PC-9 (cell line): ENCODE results near the gene DYNLT3. TPM values are rescaled to one million over a fixed set of nuclear protein-coding genes. Genes with fewer than 3 reads are reported as not detected.

Experiments
- BruUV-seq: library from RNA; stranded (reverse); fragments of 400-500 nt; replicated peaks from 2 replicates; lab custom pipeline; 2021; lab: Mats Ljungman, UMichigan
- CTCF ChIA-PET: fragments of 300-600 bp; sonication (Branson Sonifier 250); formaldehyde crosslinking; loops from one replicate; lab custom pipeline; 2022; ENCODE audit warnings: antibody characterized with exemption; lab: Charles Lee
- POLR2A ChIA-PET: fragments of 300-600 bp; sonication (Branson Sonifier 250); formaldehyde crosslinking; loops from one replicate; lab custom pipeline; 2022; ENCODE audit warnings: antibody characterized with exemption; ENCODE audit not compliant: unreplicated experiment; lab: Charles Lee
- DNase-seq, 2 experiments: peaks; one replicate each; pipeline versions ENCODE4 v3.0.0 to v3.0.0-alpha.2; 2015 to 2022; ENCODE audit warnings: mixed read lengths in 1 of 2
- H2AFZ ChIP-seq: fragments of 200-600 bp; sonication (generic); 2 replicates; pipeline ENCODE4 v1.8.1; 2017; ENCODE audit warnings: antibody characterized with exemption
- H3F3A ChIP-seq: fragments of 200-600 bp; sonication (generic); 2 replicates; pipeline ENCODE4 v1.8.1; 2017; ENCODE audit warnings: antibody characterized with exemption, mild to moderate bottlenecking, low read depth; ENCODE audit not compliant: insufficient read depth
- H3K27ac ChIP-seq: fragments of 200-600 bp; sonication (generic); 2 replicates; pipeline ENCODE4 v1.6.1; 2016; ENCODE audit warnings: mixed run types
- H3K27me3 ChIP-seq: fragments of 200-600 bp; sonication (generic); 2 replicates; pipeline ENCODE4 v1.6.1; 2016; ENCODE audit warnings: low read depth, mixed run types; ENCODE audit not compliant: insufficient read depth
- H3K36me3 ChIP-seq: fragments of 200-600 bp; sonication (generic); 2 replicates; pipeline ENCODE4 v1.6.1; 2016; ENCODE audit warnings: low read depth, mixed run types
- H3K4me1 ChIP-seq: fragments of 200-600 bp; sonication (generic); replicated peaks from 2 replicates; pipeline ENCODE4 v1.6.1; 2016; ENCODE audit warnings: mixed run types; ENCODE audit not compliant: insufficient read depth
- H3K4me2 ChIP-seq: fragments of 200-600 bp; sonication (generic); 2 replicates; pipeline ENCODE4 v1.6.1; 2017; ENCODE audit warnings: mixed run types
- H3K4me3 ChIP-seq: fragments of 200-600 bp; sonication (generic); 2 replicates; pipeline ENCODE4 v1.6.1; 2016; ENCODE audit warnings: mixed run types
- H3K79me2 ChIP-seq: fragments of 200-600 bp; sonication (generic); 2 replicates; pipeline ENCODE4 v1.6.1; 2017; ENCODE audit warnings: low read depth, mixed run types
- H3K9me2 ChIP-seq: fragments of 200-600 bp; sonication (generic); 2 replicates; pipeline ENCODE4 v1.8.1; 2017; ENCODE audit warnings: mild to moderate bottlenecking; ENCODE audit not compliant: insufficient read depth
- H3K9me3 ChIP-seq: fragments of 200-600 bp; sonication (generic); 2 replicates; pipeline ENCODE4 v1.8.1; 2016; ENCODE audit warnings: low read depth; ENCODE audit not compliant: insufficient read depth
- H4K20me1 ChIP-seq: fragments of 200-600 bp; sonication (generic); 2 replicates; pipeline ENCODE4 v1.8.1; 2017; ENCODE audit not compliant: insufficient read depth
- EZH2 ChIP-seq: fragments of 200-600 bp; sonication (generic); IDR thresholded peaks from 2 replicates; pipeline ENCODE4 v1.8.0; 2017; ENCODE audit warnings: antibody characterized with exemption, low read depth
- intact Hi-C: fragments of 100-400 bp; cut with micrococcal nuclease; formaldehyde crosslinking; loops from one replicate; pipeline ENCODE4 v1.10.0; 2022; ENCODE audit not compliant: unreplicated experiment
- total RNA-seq: library from RNA; stranded (reverse); gene quantifications from 2 replicates; pipeline ENCODE4 v1.2.3, GENCODE V29; 2021
- TF ChIP-seq, protein P1 (sequence below): fragments of 200-600 bp; sonication (generic); conservative IDR thresholded peaks from 2 replicates; pipeline ENCODE4 v1.6.1; 2017; ENCODE audit warnings: mixed run types, antibody characterized with exemption, mild to moderate bottlenecking, moderate library complexity

The DYNLT3 gene
- total RNA-seq, 1 experiment from 2014 or later = not detected

DNA sequence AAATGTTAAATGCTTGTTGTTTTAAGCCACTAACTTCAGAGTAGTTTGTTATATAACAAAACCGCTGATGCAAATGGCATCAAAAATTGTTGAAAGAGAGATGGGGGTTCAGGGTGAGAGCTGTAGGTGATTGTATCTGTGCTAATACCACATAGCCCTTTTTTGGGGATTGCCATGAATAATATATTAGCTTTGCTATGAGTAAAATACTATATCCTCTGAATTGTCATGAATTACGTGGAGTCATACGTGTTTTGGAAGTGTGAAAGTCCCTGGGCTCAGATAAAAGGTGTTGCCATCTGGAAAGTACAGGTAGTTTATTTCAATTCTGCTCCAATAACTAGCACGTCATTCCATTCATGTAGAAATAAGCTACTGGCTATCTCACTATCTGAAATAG, 30.6 kb downstream of the DYNLT3 start:
- Histone ChIP-seq H3K79me2 (no peaks in the 10 kb centered on the region), H3K9me2 (no peaks in the 10 kb centered on the region), H3K27me3 (no peaks in the 10 kb centered on the region), H3K9me3 (no peaks in the 10 kb centered on the region), H3K36me3 (no peaks in the 10 kb centered on the region), H2AFZ (no peak overlapping the region), H3K4me1 (no peaks in the 10 kb centered on the region), H3K4me2 (no peak overlapping the region), H4K20me1 (no peaks in the 10 kb centered on the region), H3F3A (no peaks in the 10 kb centered on the region), H3K4me3 (no peak overlapping the region), H3K27ac (no peak overlapping the region)
- DNase-seq = no peak
- intact Hi-C loops = no loop called here
- no TSS peak for BruUV-seq
- ChIA-PET CTCF (no interaction called here), POLR2A (no interaction called here)
- TF ChIP-seq, protein P1, sequence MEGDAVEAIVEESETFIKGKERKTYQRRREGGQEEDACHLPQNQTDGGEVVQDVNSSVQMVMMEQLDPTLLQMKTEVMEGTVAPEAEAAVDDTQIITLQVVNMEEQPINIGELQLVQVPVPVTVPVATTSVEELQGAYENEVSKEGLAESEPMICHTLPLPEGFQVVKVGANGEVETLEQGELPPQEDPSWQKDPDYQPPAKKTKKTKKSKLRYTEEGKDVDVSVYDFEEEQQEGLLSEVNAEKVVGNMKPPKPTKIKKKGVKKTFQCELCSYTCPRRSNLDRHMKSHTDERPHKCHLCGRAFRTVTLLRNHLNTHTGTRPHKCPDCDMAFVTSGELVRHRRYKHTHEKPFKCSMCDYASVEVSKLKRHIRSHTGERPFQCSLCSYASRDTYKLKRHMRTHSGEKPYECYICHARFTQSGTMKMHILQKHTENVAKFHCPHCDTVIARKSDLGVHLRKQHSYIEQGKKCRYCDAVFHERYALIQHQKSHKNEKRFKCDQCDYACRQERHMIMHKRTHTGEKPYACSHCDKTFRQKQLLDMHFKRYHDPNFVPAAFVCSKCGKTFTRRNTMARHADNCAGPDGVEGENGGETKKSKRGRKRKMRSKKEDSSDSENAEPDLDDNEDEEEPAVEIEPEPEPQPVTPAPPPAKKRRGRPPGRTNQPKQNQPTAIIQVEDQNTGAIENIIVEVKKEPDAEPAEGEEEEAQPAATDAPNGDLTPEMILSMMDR = no peak
- TF ChIP-seq EZH2 = no peak

DNA sequence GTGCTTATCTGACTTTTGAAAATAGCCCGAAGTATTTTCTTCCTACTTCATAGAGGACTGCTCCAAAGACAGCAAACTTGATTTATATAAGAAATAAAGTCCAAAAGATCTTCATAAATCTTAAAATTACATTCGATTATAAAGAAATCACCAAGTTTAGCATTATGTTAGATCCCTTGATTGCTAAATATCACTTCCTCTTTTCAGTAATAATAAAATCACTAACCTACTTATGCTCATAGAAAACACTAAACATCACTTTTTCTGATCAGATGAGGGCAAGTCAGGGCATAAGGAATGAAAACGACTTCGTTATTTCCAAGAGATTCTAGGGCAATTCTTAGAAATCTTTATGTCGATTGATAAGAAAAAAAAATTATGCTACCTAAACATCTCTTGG, 32.0 kb downstream of the DYNLT3 start:
- Histone ChIP-seq H3K4me2 (no peak overlapping the region), H3K4me1 (no peaks in the 10 kb centered on the region), H4K20me1 (no peaks in the 10 kb centered on the region), H3K27ac (no peak overlapping the region), H3K79me2 (no peaks in the 10 kb centered on the region), H2AFZ (no peak overlapping the region), H3K4me3 (no peak overlapping the region), H3K36me3 (no peaks in the 10 kb centered on the region), H3K27me3 (no peaks in the 10 kb centered on the region), H3K9me2 (no peaks in the 10 kb centered on the region), H3F3A (no peaks in the 10 kb centered on the region), H3K9me3 (no peaks in the 10 kb centered on the region)
- no peak for TF ChIP-seq EZH2
- TF ChIP-seq, protein P1 = no peak
- intact Hi-C loops = no loop called here
- POLR2A ChIA-PET = no interaction called here
- BruUV-seq = no TSS peak
- CTCF ChIA-PET = no interaction called here
- DNase-seq = no peak

DNA sequence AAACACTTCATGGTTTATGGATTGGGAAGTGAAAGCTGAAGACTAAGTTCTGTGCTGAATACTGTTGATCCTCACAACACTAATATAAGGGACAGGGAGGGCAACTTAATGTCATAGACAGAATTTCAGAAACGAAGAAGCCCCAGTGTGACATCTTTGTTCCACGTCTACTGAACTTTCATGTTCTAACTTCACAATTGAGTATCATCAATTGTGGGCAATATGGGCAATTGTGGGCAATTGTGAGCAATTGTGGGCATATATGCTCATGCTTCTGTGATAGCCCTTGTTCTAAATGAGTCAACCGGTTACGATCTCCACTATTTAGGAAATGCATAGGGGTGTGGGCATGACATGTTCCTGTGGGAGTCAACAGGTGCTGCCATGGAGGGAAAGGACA, 33.8 kb downstream of the DYNLT3 start:
- no peak for DNase-seq
- no peaks in the 10 kb centered on the region for H3K36me3 ChIP-seq
- H3K4me3 ChIP-seq = no peak overlapping the region
- H3F3A ChIP-seq = no peaks in the 10 kb centered on the region
- H3K79me2 ChIP-seq = no peaks in the 10 kb centered on the region
- H4K20me1 ChIP-seq = no peaks in the 10 kb centered on the region
- no peaks in the 10 kb centered on the region for H3K4me1 ChIP-seq
- BruUV-seq = no TSS peak
- no peak overlapping the region for H3K4me2 ChIP-seq
- H3K9me3 ChIP-seq = no peaks in the 10 kb centered on the region
- intact Hi-C loops = no loop called here
- H3K27me3 ChIP-seq = no peaks in the 10 kb centered on the region
- ChIA-PET CTCF (no interaction called here), POLR2A (no interaction called here)
- H3K27ac ChIP-seq = no peak overlapping the region
- no peak overlapping the region for H2AFZ ChIP-seq
- TF ChIP-seq, protein P1 = no peak
- TF ChIP-seq EZH2 = no peak
- H3K9me2 ChIP-seq = no peaks in the 10 kb centered on the region
